ENCODE data around the gene KCNJ14.
A peak's percentile ranks its signal among the peaks of the same experiment; 100 is the strongest.

KCNJ14 gene

GRCh38 chr19:48455171-48455907, at the start of gene KCNJ14:
Gene KCNJ14, plus strand, starts transcription at chr19:48455574. Its CDS starts 6,151 bp downstream, at chr19:48461725.
- DNase-seq, result no peak

GRCh38 chr19:48405850-48406249, 49.5 kb upstream of the KCNJ14 start:
- no peak for DNase-seq

GRCh38 chr19:48413879-48414587, 41.3 kb upstream of the KCNJ14 start:
- no peak for DNase-seq

GRCh38 chr19:48415395-48415794, 40.0 kb upstream of the KCNJ14 start:
- no peak for DNase-seq

- DNase-seq, result no peak
Measured at GRCh38 chr19:48415806-48416221, 39.6 kb upstream of the KCNJ14 start.

GRCh38 chr19:48417421-48417820, 38.0 kb upstream of the KCNJ14 start:
- no peak for DNase-seq

- DNase-seq, result no peak
Measured at GRCh38 chr19:48418317-48419064, 36.9 kb upstream of the KCNJ14 start.

- DNase-seq, result no peak
Measured at GRCh38 chr19:48419158-48419920, 36.0 kb upstream of the KCNJ14 start.

GRCh38 chr19:48421548-48421947, 33.8 kb upstream of the KCNJ14 start:
- DNase-seq, result no peak

GRCh38 chr19:48424694-48425219, 30.6 kb upstream of the KCNJ14 start:
- no peak for DNase-seq

GRCh38 chr19:48428670-48429069, 26.7 kb upstream of the KCNJ14 start:
- DNase-seq, result no peak

GRCh38 chr19:48433337-48433736, 22.0 kb upstream of the KCNJ14 start:
- no peak for DNase-seq

GRCh38 chr19:48436586-48436985, 18.8 kb upstream of the KCNJ14 start:
- no peak for DNase-seq

- no peak for DNase-seq
Measured at GRCh38 chr19:48441360-48442050, 13.9 kb upstream of the KCNJ14 start.

- DNase-seq, result no peak
Measured at GRCh38 chr19:48442116-48443035, 13.0 kb upstream of the KCNJ14 start.

- peak; percentile 4 for DNase-seq
Measured at GRCh38 chr19:48443256-48443655, 12.1 kb upstream of the KCNJ14 start.

GRCh38 chr19:48443731-48444128, 11.6 kb upstream of the KCNJ14 start:
- no peak for DNase-seq

- no peak for DNase-seq
Measured at GRCh38 chr19:48444129-48444935, 11.0 kb upstream of the KCNJ14 start.

GRCh38 chr19:48444936-48445200, 10.5 kb upstream of the KCNJ14 start:
- no peak for DNase-seq

- peak; percentile 83 for DNase-seq
Measured at GRCh38 chr19:48445256-48445605, 10.1 kb upstream of the KCNJ14 start.
